Dendritic cell treated with granulocyte-macrophage colony-stimulating factor and Interleukin-4, amounts not matched to agents 40 ng/mL and 50 ng/mL, for 4 days (primary cell): Measurements from ENCODE around the gene PPP1R13L.
"Not testable (repeated sequence)": the region's sequence is repeated elsewhere in the genome, so short reads cannot be mapped to it uniquely, and the experiment has no call there.

Experiments
- H3K27ac Mint-ChIP-seq: one replicate; pipeline ENCODE4 v1.8.0; 2022; ENCODE audit warnings: mild to moderate bottlenecking, mixed read lengths
- H3K27me3 Mint-ChIP-seq: one replicate; pipeline ENCODE4 v1.8.0; 2022; ENCODE audit warnings: mild to moderate bottlenecking, mixed read lengths
- H3K36me3 Mint-ChIP-seq: one replicate; pipeline ENCODE4 v1.8.0; 2022; ENCODE audit warnings: low read depth, mixed read lengths
- H3K4me1 Mint-ChIP-seq: one replicate; pipeline ENCODE4 v1.8.0; 2022; ENCODE audit warnings: low read depth, mixed read lengths
- H3K4me3 Mint-ChIP-seq: one replicate; pipeline ENCODE4 v1.8.0; 2022; ENCODE audit warnings: mild to moderate bottlenecking, moderate library complexity, mixed read lengths
- H3K9me3 Mint-ChIP-seq: one replicate; pipeline ENCODE4 v1.8.0; 2022; ENCODE audit warnings: mixed read lengths
- intact Hi-C: fragments of 100-400 bp; cut with micrococcal nuclease; formaldehyde crosslinking; loops from one replicate; pipeline ENCODE4 v1.15.0; 2022

Gene PPP1R13L

DNA sequence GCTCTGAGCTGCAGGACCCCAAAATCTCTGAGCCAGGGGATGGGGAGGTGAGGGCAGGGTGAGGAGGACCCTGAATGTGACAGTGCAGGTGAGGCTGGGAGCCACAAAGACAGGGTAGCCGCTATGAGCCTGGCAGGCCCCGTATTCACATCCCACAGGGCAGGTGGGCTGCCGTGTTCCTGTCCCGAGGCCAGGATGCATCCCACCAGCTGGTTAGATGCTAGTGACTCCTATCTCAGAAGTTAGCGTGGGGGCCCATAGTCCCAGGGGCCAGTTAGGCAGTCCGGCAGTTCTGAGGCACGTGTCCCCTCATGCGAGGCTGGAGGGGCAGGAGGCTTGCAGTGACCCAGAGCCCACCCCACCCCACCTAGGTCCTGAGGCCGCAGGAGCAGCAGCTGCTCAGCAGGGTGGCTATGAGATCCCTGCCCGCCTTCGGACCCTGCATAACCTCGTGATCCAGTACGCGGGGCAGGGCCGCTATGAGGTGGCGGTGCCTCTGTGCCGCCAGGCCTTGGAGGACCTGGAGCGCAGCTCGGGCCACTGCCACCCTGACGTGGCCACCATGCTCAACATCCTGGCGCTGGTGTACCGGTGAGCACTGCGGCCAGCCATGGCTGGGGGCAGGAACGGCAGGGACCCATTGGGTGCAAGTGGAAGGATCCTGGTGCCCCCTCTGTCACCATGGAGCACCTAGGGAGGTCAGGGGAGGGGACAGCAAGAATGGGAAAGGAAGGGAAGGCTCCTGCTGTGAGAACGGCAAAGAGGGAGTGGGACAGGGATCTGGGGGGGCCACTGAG, 57.1 kb downstream of the PPP1R13L start:
- Mint-ChIP-seq H3K9me3 (no peaks in the 10 kb centered on the region), H3K27ac (no peak overlapping the region), H3K36me3 (peaks cover 32% of the 10 kb centered on the region), H3K27me3 (peaks cover 32% of the 10 kb centered on the region), H3K4me3 (no peak overlapping the region), H3K4me1 (no peaks in the 10 kb centered on the region)
- intact Hi-C loops = no loop called here

DNA sequence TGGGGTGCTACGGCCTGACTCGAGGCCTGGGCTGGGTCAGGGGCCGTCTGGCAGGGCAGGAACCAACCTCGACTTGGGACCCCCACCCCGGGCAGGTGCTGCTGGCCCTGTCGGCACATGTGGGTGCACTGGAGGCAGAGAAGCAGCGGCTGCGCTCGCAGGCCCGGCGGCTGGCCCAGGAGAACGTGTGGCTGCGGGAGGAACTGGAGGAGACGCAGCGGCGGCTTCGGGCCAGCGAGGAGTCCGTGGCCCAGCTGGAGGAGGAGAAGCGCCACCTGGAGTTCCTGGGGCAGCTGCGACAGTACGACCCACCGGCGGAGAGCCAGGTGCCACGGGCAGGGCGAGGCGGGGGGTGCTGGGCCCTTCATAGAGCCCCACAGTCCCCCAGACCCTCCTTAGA, 58.4 kb downstream of the PPP1R13L start:
- H3K9me3 Mint-ChIP-seq = no peaks in the 10 kb centered on the region

DNA sequence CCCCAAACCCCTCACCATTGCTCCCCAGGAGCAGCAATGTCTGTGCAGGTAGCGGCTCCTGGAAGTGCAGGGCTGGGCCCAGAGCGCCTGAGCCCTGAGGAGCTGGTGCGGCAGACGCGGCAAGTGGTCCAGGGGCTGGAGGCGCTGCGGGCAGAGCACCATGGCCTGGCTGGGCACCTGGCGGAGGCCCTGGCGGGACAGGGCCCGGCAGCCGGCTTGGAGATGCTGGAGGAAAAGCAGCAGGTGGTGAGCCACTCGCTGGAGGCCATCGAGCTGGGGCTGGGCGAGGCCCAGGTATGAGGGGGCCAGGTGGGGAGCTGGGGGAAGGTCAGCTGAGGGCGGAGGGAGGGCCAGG, 59.4 kb downstream of the PPP1R13L start:
- Mint-ChIP-seq H3K4me1 (no peaks in the 10 kb centered on the region), H3K27ac (no peak overlapping the region), H3K36me3 (peaks cover 9% of the 10 kb centered on the region), H3K4me3 (no peak overlapping the region), H3K27me3 (peaks cover 32% of the 10 kb centered on the region), H3K9me3 (no peaks in the 10 kb centered on the region)
- intact Hi-C loops = no loop called here

More for the DNA sequence above, 58.4 kb downstream of the PPP1R13L start:
- Mint-ChIP-seq H3K27ac (no peak overlapping the region), H3K36me3 (peaks cover 18% of the 10 kb centered on the region), H3K4me1 (no peaks in the 10 kb centered on the region), H3K27me3 (peaks cover 32% of the 10 kb centered on the region), H3K4me3 (no peak overlapping the region)
- intact Hi-C loops = no loop called here

DNA sequence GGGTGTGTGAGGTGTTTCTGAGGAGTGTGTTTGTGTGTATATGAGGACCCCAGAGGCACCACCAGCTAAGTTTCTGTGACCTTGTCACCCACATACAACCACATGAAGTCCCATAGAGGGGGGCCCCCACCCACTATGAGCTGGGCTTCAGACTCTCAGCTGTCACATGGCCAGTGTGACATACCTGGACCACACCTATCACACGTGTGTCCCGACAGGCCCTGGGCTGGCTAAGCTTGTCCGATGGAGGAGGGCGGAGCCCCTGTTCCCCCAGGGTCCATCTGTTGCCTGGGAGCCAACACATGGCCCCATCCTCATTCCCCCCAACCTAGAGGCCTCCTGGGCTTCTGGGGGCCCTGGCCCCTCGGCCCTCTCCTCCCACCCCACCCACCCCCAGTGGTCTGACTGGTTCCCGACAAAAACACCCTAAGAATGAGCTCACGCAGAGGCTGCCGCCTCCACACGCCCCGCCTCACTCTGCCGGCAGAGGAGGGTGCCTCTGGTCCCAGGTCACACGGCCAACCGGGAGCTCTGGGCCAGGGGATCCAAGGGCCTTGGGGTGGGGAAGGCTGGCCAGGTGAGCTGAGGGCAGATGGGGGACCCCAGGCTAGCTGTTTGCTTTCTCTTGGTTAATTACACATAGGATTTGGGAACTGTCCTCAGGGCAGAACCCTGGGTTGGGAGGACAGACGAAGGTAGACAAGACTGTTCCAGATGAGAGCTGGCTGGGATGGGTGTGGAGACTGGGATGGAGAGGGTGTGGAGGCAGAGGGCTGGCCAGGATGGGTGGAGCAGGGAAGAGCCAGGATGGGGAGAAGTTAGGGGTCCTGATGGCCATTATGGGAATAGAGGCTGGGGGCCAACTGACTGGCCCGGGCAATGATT, 60.0 kb downstream of the PPP1R13L start:
- Mint-ChIP-seq H3K4me3 (no peak overlapping the region), H3K36me3 (peaks cover 3% of the 10 kb centered on the region), H3K4me1 (no peaks in the 10 kb centered on the region), H3K27me3 (peaks cover 37% of the 10 kb centered on the region), H3K9me3 (no peaks in the 10 kb centered on the region), H3K27ac (no peak overlapping the region)
- intact Hi-C loops = no loop called here

DNA sequence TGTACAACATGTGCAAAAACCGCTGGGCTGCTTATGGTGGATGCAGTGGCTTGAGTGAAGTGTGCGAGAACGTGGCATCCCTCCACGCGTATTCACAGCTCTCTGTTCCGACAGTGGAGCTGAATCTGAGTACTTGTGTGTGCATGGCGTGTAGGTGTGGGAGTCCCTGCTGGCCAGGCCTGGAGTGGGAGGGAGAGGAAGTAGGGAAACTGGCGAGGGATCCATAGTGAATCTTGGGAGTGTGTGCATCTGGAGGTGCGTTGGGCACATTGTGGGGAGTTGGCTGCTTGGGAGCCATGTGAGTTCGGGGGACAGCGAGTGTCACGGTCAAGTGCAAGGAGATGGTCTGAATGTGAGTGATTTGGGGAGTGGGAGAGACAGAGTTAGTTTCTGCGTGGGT, 62.0 kb downstream of the PPP1R13L start:
- Mint-ChIP-seq H3K9me3 (no peaks in the 10 kb centered on the region), H3K27ac (no peak overlapping the region), H3K4me1 (no peaks in the 10 kb centered on the region), H3K27me3 (peaks cover 36% of the 10 kb centered on the region), H3K4me3 (no peak overlapping the region), H3K36me3 (no peaks in the 10 kb centered on the region)
- intact Hi-C loops = no loop called here

DNA sequence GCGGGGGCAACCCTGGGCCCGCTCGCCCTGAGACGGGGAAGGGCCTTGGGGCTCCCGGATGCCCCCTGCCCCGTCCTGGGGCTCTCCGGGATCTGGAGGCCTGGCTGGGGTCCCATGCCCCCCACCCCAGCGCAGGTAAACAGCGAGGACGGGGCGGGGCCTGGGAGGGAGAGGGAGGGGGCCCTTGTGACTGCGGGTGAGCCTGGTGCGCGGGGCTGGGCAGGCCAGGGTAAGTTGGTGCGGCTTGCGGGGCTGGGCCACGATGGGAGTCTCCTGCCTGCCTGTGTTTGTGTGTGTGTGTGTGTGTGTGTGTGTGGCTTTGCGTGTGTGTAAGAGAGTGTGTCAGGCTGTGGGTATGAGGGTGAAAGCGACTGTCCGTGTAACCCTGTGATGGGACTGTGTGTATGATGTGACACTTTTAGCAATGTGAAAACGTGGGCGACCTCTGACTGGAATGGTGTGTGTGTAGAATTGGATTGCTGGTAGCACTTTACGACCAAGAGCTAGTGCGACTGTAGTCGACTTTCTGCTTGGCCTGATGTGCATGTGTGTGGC, 63.9 kb downstream of the PPP1R13L start:
- intact Hi-C loops = no loop called here
- H3K4me3 Mint-ChIP-seq = no peak overlapping the region

DNA sequence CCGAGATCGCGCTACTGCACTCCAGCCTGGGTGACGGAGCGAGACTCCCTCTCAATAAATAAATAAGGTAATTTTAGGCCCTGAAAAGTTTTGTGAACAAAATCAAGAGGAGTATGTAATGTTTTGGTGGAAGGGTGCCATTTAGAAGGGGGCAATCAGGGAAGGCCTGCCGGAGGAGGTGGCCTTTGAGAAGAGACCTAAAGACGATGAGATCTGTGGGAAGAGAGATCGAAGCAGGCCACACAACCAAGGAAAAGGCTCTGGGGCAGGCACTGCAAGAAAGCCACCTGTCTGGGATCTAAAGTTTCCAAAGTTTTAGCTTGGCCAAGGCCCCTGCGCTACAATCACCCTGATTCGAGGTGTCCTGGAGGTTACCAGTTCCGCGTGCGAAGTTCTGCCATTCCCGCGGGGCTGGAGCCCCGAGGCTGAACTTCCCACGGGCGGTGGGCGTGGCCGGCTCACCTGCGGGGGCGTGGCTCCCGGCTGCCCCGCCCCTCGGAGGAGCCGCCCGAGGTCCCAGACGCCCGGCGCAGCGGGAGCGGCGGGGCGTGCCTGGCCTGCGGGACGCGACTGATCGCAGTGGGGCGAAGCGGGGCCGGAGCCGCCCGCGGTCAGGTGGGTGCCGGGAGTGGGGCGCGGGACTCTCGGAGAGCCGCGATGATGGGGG, 64.5 kb downstream of the PPP1R13L start, which contains the start of gene KLC3:
KLC3 (plus strand) TSS at position 519 of the 667 bp plus-strand sequence. CDS start 4,792 bp downstream, outside the sequence.
- intact Hi-C loops = no loop called here
- no peaks in the 10 kb centered on the region for H3K4me1 Mint-ChIP-seq
- H3K27me3 Mint-ChIP-seq = peaks cover 20% of the 10 kb centered on the region
- H3K27ac Mint-ChIP-seq = no peak within 1 kb of the TSS
- no peak within 1 kb of the TSS for H3K4me3 Mint-ChIP-seq
- H3K9me3 Mint-ChIP-seq = no peaks in the 10 kb centered on the region
- H3K36me3 Mint-ChIP-seq = no peaks in the 10 kb centered on the region

More for the DNA sequence above, 63.9 kb downstream of the PPP1R13L start:
- H3K27me3 Mint-ChIP-seq = peaks cover 25% of the 10 kb centered on the region
- no peaks in the 10 kb centered on the region for H3K36me3 Mint-ChIP-seq
- no peaks in the 10 kb centered on the region for H3K4me1 Mint-ChIP-seq
- H3K27ac Mint-ChIP-seq = no peak overlapping the region
- no peaks in the 10 kb centered on the region for H3K9me3 Mint-ChIP-seq

DNA sequence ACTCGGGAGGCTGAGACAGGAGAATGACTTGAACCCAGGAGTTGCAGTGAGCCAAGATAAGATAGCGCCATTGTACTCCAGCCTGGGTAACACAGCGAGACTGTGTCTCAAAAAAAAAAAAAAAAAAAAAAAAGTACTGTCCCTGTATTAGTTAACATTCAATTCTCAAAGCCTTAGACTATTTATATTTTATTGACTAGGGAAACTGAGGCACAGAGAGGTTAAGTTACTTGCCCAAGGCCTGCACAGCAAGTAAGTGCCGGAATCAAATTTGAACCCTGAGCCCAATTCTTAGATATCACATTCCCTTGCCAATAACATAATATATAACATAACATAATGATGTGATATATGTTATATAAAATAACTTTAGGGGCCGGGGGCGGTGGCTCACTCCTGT, 65.2 kb downstream of the PPP1R13L start:
- H3K27ac Mint-ChIP-seq = no peak overlapping the region
- intact Hi-C loops = loop anchor here (5.0 kb wide), 1 partner anchor 87 kb away; the partner anchor contains the start of gene MARK4
- no peaks in the 10 kb centered on the region for H3K9me3 Mint-ChIP-seq
- H3K4me3 Mint-ChIP-seq = no peak overlapping the region
- H3K27me3 Mint-ChIP-seq = peaks cover 15% of the 10 kb centered on the region
- H3K4me1 Mint-ChIP-seq = no peaks in the 10 kb centered on the region
- no peaks in the 10 kb centered on the region for H3K36me3 Mint-ChIP-seq

DNA sequence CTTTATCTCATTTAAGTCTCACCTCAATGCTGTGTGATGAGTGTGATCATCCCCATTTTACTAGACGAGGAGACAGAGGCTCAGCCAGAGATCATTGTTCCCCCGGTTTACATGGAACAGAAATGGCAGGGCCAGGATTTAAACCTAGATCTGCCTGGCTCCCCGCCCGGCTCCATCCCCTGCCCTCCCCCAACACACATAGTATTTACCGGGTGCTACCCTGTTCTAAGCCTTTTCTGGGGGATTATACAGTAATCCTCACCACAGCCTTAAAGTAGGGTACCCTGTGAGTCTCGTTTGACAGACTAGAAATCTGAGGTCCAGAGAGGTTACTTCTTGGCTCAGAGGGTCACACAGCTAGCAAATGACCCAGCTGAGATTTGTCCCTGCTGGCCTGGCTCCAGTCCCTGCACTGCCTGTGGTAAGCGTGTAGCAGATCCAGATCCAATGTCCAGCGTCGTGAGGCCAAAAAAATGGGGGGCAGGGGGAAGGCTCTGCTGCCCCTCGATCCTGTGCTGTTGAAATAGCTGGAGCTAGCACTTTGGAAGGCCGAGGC, 68.1 kb downstream of the PPP1R13L start:
- Mint-ChIP-seq H3K4me3 (no peak overlapping the region), H3K27me3 (peaks cover 15% of the 10 kb centered on the region), H3K4me1 (no peaks in the 10 kb centered on the region), H3K9me3 (no peaks in the 10 kb centered on the region), H3K36me3 (no peaks in the 10 kb centered on the region), H3K27ac (no peak overlapping the region)
- intact Hi-C loops = loop anchor here (5.0 kb wide), 1 partner anchor 84 kb away; the partner anchor contains the start of gene MARK4

DNA sequence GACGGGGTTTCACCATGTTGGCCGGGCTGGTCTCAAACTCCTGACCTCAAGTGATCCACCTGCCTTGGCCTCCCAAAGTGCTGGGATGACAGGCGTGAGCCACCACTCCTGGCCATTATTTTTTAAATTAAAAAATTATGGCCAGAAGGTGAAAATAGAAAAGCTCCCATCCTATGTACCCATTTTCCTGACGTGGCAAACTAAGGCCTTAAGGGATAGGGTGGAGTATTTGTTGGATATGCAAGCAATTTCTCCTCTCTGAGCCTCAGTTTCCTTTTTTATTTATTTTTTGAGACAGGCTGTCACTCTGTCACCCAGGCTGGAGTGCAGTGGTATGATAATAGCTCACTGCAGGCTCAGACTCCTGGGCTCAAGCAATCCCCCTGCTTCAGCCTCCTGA, 70.0 kb downstream of the PPP1R13L start:
- not testable (repeated sequence) for H3K4me3 Mint-ChIP-seq, H3K36me3 Mint-ChIP-seq, H3K27ac Mint-ChIP-seq, H3K9me3 Mint-ChIP-seq, H3K4me1 Mint-ChIP-seq
- H3K27me3 Mint-ChIP-seq = peaks cover 14% of the 10 kb centered on the region
- intact Hi-C loops = loop anchor here (5.0 kb wide), 1 partner anchor 83 kb away; the partner anchor contains the start of gene MARK4

DNA sequence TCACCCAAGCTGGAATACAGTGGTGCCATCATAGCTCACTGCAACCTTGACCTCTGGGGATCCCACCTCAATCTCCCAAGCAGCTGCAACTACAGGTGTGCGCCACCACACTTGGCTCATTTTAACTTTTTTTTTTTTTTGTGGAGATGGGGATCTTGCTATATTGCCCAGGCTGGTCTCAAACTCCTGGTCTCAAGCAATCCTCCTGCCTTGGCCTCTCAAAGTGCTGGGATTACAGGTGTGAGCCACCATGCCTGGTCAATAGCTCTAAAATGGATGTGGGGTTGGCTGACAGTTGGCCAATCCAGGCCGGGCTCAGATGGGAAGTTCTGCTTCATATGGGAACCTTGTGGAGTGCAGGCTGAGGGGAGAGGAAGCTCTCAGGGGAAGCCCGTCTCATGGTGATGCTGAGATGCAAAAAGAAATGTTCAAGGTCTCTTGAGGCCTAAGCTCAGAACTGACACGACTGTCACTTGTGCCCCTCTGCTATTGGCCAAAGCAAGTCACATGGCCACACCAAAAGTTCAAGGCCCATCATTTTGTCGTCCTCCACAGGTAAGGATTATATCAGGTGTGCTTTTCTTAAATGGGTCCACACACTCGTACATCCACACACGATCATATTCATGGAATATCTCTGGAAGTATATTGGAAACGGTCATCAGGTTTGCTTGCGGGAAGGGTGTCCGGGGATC, 71.1 kb downstream of the PPP1R13L start:
- H3K27me3 Mint-ChIP-seq = peaks cover 10% of the 10 kb centered on the region
- H3K27ac Mint-ChIP-seq = no peak overlapping the region
- H3K4me3 Mint-ChIP-seq = no peak overlapping the region
- H3K9me3 Mint-ChIP-seq = no peaks in the 10 kb centered on the region
- H3K4me1 Mint-ChIP-seq = no peaks in the 10 kb centered on the region
- no peaks in the 10 kb centered on the region for H3K36me3 Mint-ChIP-seq
- intact Hi-C loops = no loop called here

DNA sequence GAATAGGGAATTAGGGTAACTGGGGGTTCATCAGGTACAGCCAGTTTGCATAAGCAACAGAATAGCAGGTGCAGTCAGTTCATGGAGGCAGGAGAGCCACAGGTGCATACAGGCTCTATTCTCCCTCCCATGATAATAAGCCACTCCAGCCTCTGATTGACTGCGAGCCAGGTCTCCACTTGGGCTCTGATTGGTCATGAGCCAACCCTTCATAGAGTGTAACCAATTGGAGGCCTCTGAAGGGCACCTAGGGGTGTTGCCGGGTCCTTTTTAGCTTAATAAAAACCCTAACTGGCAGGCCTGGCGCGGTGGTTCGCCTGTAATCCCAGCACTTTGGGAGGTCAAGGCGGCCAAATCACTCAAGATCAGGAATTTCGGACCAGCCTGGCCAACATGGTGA, 73.5 kb downstream of the PPP1R13L start:
- H3K9me3 Mint-ChIP-seq = no peaks in the 10 kb centered on the region
- H3K36me3 Mint-ChIP-seq = no peaks in the 10 kb centered on the region
- H3K4me3 Mint-ChIP-seq = no peak overlapping the region
- intact Hi-C loops = no loop called here
- H3K27me3 Mint-ChIP-seq = peaks cover 10% of the 10 kb centered on the region
- no peak overlapping the region for H3K27ac Mint-ChIP-seq
- peaks cover 2% of the 10 kb centered on the region for H3K4me1 Mint-ChIP-seq
